ENCODE measurements around the gene HOXA9. TPM values are rescaled to one million over a fixed set of nuclear protein-coding genes. Genes with fewer than 3 reads are reported as not detected.

The HOXA9 gene
- total RNA-seq, 1 donor from 2014 or later, result 14.5 TPM

DNA sequence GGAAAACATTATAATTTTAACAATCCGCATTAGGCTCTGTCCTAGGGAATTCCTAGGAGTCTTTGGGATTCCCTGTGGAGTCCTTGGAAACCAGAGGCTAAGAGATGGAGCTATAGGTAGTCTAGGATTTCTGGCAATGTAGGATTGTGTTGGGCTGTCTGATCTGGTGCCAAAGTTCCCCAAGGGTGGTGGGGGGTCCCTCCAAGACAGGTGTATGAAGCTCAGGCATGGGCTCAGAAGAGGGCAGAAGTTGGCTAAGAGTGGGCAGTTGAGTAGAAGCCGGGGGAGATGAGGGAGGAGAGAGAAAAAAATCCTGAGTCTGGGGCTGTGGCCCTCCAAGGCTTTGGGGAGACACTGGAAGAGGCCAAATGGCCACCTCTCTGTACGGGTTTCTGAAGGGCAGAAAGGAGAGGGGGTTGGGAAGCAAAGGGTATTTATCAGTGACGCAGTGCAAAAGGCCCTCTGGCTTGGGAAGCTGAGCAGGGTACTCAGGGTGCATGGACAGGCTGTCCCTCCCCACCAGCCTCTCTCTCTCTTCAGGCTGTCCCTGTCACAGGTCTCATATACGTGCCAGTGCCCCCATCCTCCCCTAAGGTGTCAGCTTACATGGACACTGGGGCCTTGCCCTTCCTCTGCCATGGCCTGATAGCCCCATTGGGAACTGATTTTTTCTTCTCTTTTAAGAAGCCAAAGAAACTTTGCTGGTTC is 18.7 kb downstream of the HOXA9 start:
- Mint-ChIP-seq H3K9me3 (no peaks in the 10 kb centered on the region), H3K36me3 (peaks cover 21% of the 10 kb centered on the region), H3K27me3 (ENCODE audit: low read depth) (peaks cover 6% of the 10 kb centered on the region), H3K27ac (peak overlapping the region; percentile 99), H3K4me1 (peaks cover 68% of the 10 kb centered on the region), H3K4me3 (peak overlapping the region; percentile 87)
- peak in 1 of 2 experiments; percentile 37 for DNase-seq (ENCODE audit: low spot score in 2 of 2, unreplicated experiment in 2 of 2)
- TF ChIP-seq, protein P1, sequence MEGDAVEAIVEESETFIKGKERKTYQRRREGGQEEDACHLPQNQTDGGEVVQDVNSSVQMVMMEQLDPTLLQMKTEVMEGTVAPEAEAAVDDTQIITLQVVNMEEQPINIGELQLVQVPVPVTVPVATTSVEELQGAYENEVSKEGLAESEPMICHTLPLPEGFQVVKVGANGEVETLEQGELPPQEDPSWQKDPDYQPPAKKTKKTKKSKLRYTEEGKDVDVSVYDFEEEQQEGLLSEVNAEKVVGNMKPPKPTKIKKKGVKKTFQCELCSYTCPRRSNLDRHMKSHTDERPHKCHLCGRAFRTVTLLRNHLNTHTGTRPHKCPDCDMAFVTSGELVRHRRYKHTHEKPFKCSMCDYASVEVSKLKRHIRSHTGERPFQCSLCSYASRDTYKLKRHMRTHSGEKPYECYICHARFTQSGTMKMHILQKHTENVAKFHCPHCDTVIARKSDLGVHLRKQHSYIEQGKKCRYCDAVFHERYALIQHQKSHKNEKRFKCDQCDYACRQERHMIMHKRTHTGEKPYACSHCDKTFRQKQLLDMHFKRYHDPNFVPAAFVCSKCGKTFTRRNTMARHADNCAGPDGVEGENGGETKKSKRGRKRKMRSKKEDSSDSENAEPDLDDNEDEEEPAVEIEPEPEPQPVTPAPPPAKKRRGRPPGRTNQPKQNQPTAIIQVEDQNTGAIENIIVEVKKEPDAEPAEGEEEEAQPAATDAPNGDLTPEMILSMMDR (IDR thresholded peaks at IDR 0.05; ENCODE audit: unreplicated experiment), result no peak

DNA sequence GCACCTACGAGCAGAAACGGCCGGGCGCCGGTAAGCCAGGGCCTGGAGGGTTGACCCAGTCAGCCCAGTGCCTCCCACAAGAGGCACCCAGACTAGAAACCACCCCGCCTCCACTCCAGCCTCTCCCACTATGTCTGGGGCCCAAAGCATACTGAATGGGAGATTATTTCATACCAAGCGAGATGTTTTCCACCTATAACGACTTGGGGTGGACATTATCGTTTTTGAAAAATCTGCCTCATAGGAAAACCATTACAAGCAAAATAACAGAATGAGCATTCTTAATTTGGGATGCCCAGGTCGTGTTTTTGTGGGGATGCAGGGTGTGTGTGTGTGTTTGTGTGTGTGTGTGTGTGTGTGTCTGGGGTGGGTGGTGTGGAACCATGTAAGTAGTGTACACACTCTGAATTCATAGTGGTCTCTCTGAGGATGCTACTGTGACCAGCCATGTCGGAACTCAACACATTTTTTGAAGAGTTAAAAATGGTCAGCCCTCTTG is 19.4 kb downstream of the HOXA9 start:
- H3K27me3 Mint-ChIP-seq (ENCODE audit: low read depth), result no peaks in the 10 kb centered on the region
- peak overlapping the region; percentile 87 for H3K4me3 Mint-ChIP-seq
- no peak for DNase-seq (ENCODE audit: low spot score in 2 of 2, unreplicated experiment in 2 of 2)
- TF ChIP-seq, protein P1 (IDR thresholded peaks at IDR 0.05; ENCODE audit: unreplicated experiment), result no peak
- peak overlapping the region; percentile 99 for H3K27ac Mint-ChIP-seq
- peaks cover 69% of the 10 kb centered on the region for H3K4me1 Mint-ChIP-seq
- peaks cover 27% of the 10 kb centered on the region for H3K36me3 Mint-ChIP-seq
- H3K9me3 Mint-ChIP-seq, result no peaks in the 10 kb centered on the region

DNA sequence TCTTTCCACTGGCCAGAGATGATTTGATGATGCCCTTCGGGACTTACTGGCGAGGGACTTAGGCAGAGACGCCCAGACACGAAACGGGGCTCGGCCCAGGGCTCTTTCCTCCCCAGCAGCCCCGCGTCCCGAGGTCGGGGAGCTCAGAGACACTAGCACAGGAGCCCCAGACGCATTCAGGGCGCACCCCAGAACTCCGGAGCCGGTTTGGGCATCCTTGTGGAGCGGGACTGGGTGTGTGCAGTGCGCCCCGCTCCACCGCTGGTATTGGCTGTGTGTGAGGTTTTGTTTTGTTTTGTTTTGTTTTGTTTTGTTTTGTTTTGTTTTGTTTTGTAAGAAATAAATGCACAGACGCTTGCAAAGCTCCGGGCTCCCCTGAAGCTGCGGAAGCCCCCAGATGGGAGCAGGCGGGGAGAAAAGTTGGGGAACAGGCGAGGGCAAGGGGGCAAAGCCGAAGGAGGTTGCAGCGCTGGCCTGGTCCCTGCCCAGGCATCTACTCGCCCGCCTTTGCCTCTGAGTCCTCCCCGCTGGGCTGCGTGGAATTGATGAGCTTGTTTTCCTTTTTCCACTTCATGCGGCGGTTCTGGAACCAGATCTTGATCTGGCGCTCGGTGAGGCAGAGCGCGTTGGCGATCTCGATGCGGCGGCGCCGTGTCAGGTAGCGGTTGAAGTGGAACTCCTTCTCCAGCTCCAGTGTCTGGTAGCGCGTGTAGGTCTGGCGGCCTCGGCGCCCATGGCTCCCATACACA is 20.0 kb downstream of the HOXA9 start:
- H3K4me3 Mint-ChIP-seq, result peak overlapping the region; percentile 87
- peaks cover 72% of the 10 kb centered on the region for H3K4me1 Mint-ChIP-seq
- TF ChIP-seq, protein P1 (IDR thresholded peaks at IDR 0.05; ENCODE audit: unreplicated experiment), result no peak
- H3K9me3 Mint-ChIP-seq, result no peaks in the 10 kb centered on the region
- H3K36me3 Mint-ChIP-seq, result peaks cover 32% of the 10 kb centered on the region
- no peaks in the 10 kb centered on the region for H3K27me3 Mint-ChIP-seq (ENCODE audit: low read depth)
- DNase-seq (ENCODE audit: low spot score in 2 of 2, unreplicated experiment in 2 of 2), result peak in 1 of 2 experiments; percentile 41
- H3K27ac Mint-ChIP-seq, result peak overlapping the region; percentile 99

DNA sequence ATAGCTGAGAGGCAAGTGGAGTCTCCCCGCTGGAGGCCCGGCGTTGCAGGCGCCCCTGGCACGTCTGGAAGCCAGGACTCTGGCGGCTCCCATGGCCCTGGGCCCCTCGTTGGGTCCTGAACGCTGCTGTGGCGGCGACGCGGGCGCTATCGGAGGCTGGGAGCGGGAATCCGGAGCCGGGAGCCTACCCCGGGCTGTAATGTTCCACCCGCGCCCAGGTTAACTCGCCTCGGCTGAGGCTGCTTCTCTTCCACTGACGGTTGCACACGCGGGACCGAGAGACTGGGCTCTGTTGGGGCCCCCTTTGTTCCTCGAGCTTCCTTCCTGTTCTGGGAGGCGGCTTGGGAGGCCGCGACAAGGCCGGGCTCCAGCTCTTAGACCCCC is 20.6 kb downstream of the HOXA9 start:
- peaks cover 35% of the 10 kb centered on the region for H3K36me3 Mint-ChIP-seq
- no peaks in the 10 kb centered on the region for H3K27me3 Mint-ChIP-seq (ENCODE audit: low read depth)
- H3K4me3 Mint-ChIP-seq, result peak overlapping the region; percentile 87
- H3K9me3 Mint-ChIP-seq, result no peaks in the 10 kb centered on the region
- H3K4me1 Mint-ChIP-seq, result peaks cover 69% of the 10 kb centered on the region
- DNase-seq (ENCODE audit: low spot score in 2 of 2, unreplicated experiment in 2 of 2), result peak in 1 of 2 experiments; percentile 56
- TF ChIP-seq, protein P1 (IDR thresholded peaks at IDR 0.05; ENCODE audit: unreplicated experiment), result no peak
- H3K27ac Mint-ChIP-seq, result peak overlapping the region; percentile 99

DNA sequence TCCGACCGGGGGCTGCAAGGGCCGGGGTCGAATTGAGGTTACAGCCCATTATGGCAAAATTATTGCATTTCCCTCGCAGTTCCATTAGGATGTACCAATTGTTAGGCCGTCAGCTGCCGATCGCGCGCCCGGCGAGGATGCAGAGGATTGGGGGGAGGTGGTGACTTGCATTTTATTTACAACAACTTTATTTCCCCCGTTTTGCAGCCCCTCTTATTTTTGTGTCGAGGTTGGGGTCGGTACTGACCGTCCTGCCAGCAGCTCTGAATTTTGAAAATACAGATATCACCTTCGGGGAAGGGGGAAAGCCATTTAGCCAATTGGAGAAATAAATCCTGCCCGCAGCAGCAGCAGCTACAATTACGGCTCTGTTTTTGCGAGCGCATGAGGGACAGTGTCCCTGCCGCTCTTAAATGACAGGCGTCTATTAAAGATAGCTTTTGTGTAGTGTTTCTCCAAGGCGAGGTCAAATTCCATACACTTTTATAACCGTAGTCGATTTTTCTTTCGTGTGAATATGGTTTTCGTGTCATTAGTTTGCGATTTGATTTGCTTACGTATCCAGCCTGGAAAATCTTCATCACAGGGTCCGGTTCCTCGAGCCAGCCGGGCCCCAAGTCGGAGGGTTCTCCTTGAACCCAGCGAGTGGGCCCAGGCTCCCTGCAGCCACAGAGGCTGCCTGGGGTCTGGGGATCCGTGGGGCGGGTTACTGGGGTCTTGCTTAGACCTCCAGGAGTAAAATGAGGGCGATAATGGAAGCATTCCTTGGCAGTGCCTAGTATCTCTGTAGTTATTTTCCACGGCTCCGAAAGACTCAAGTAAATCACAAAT is 21.2 kb downstream of the HOXA9 start:
- Mint-ChIP-seq H3K9me3 (no peaks in the 10 kb centered on the region), H3K4me1 (peaks cover 65% of the 10 kb centered on the region), H3K36me3 (peaks cover 36% of the 10 kb centered on the region), H3K4me3 (peak overlapping the region; percentile 87), H3K27me3 (ENCODE audit: low read depth) (no peaks in the 10 kb centered on the region), H3K27ac (peak overlapping the region; percentile 99)
- DNase-seq (ENCODE audit: low spot score in 2 of 2, unreplicated experiment in 2 of 2), result no peak
- TF ChIP-seq, protein P1 (IDR thresholded peaks at IDR 0.05; ENCODE audit: unreplicated experiment), result peak; percentile 44
